Activated CD8-positive, alpha-beta memory T cell treated with anti-CD3 and anti-CD28 coated beads for 24 hours (primary cell): ENCODE data around the gene RAP1A.
"Not testable (repeated sequence)": the region's sequence is repeated elsewhere in the genome, so short reads cannot be mapped to it uniquely, and the experiment has no call there.

Experiments used
- DNase-seq: peaks from one replicate; pipeline ENCODE4 v3.0.0-alpha.2; 2020

The RAP1A gene

GRCh38 chr1:111598544-111598943 lies 21.0 kb upstream of the RAP1A start:
- no peak for DNase-seq

- DNase-seq = no peak
Observed at GRCh38 chr1:111599781-111600693, 19.6 kb upstream of the RAP1A start.

GRCh38 chr1:111600886-111601386 lies 18.7 kb upstream of the RAP1A start:
- DNase-seq = no peak

- no peak for DNase-seq
Observed at GRCh38 chr1:111602302-111602701, 17.3 kb upstream of the RAP1A start.

GRCh38 chr1:111602974-111603373 lies 16.6 kb upstream of the RAP1A start:
- no peak for DNase-seq

- DNase-seq = peak; percentile 86
Observed at GRCh38 chr1:111603979-111604378, 15.6 kb upstream of the RAP1A start.

- no peak for DNase-seq
Observed at GRCh38 chr1:111604931-111605330, 14.7 kb upstream of the RAP1A start.

- DNase-seq = no peak
Observed at GRCh38 chr1:111605576-111605975, 14.0 kb upstream of the RAP1A start.

GRCh38 chr1:111606457-111607215 lies 13.0 kb upstream of the RAP1A start:
- not testable (repeated sequence) for DNase-seq

- not testable (repeated sequence) for DNase-seq
Observed at GRCh38 chr1:111608528-111608927, 11.1 kb upstream of the RAP1A start.

GRCh38 chr1:111611986-111612385 lies 7.6 kb upstream of the RAP1A start:
- no peak for DNase-seq

GRCh38 chr1:111615870-111616715 lies 3.5 kb upstream of the RAP1A start:
- DNase-seq = no peak

- no peak for DNase-seq
Observed at GRCh38 chr1:111618081-111618480, 1.5 kb upstream of the RAP1A start.

- DNase-seq = no peak
Observed at GRCh38 chr1:111618961-111619634, 491 bp upstream of the RAP1A start.

- DNase-seq = no peak
Observed at GRCh38 chr1:111620441-111620971, 917 bp downstream of the RAP1A start.

GRCh38 chr1:111621050-111621449 lies 1.5 kb downstream of the RAP1A start:
- DNase-seq = no peak

GRCh38 chr1:111622166-111622565 lies 2.6 kb downstream of the RAP1A start:
- DNase-seq = no peak

GRCh38 chr1:111624382-111624781 lies 4.8 kb downstream of the RAP1A start:
- DNase-seq = no peak

- no peak for DNase-seq
Observed at GRCh38 chr1:111625276-111625675, 5.7 kb downstream of the RAP1A start.

- no peak for DNase-seq
Observed at GRCh38 chr1:111628153-111628552, 8.6 kb downstream of the RAP1A start.

GRCh38 chr1:111629190-111629954 lies 9.8 kb downstream of the RAP1A start:
- no peak for DNase-seq
